GM13977 (cell line): ENCODE measurements around the gene NXNL1.
A peak's percentile ranks its signal among the peaks of the same experiment; 100 is the strongest.

Source experiments
- DNase-seq: peaks from one replicate; pipeline ENCODE4 v3.0.0; 2012; ENCODE audit warnings: low spot score
- CTCF ChIP-seq: IDR thresholded peaks from 2 replicates; pipeline ENCODE4 v1.5.1; 2012; ENCODE audit warnings: mild to moderate bottlenecking, control low read depth; ENCODE audit not compliant: insufficient read depth; ENCODE audit errors: extremely low read depth, missing control alignments
- in situ Hi-C: fragments of 300-500 bp; cut with MboI; formaldehyde crosslinking; loops from one replicate; pipeline ENCODE4 v1.12.0; 2022; ENCODE audit warnings: low sequenced_read_pairs, low pct_unique_long_range_greater_than_20kb, mixed read lengths, inconsistent platforms; ENCODE audit not compliant: unreplicated experiment

Gene NXNL1

GRCh38 chr19:17473041-17473440 lies 12.3 kb upstream of the NXNL1 start:
- no peak for TF ChIP-seq CTCF
- no peak for DNase-seq
- in situ Hi-C loops = no loop called here

- no peak for TF ChIP-seq CTCF
- in situ Hi-C loops = no loop called here
- DNase-seq = no peak
These were observed 10.8 kb upstream of the NXNL1 start for GRCh38 chr19:17471410-17472125.

GRCh38 chr19:17470068-17470841 lies 9.5 kb upstream of the NXNL1 start, which contains the start of gene SLC27A1:
SLC27A1 (plus strand) TSS chr19:17470524; CDS start chr19:17470541, 17 bp downstream.
- in situ Hi-C loops = no loop called here
- TF ChIP-seq CTCF = no peak
- DNase-seq = peak; percentile 93

- in situ Hi-C loops = no loop called here
- no peak for TF ChIP-seq CTCF
- DNase-seq = peak; percentile 88
These were observed 8.8 kb upstream of the NXNL1 start for GRCh38 chr19:17469481-17470067.

GRCh38 chr19:17469092-17469480 lies 8.4 kb upstream of the NXNL1 start:
- in situ Hi-C loops = no loop called here
- no peak for DNase-seq
- no peak for TF ChIP-seq CTCF

- DNase-seq = no peak
- TF ChIP-seq CTCF = no peak
- in situ Hi-C loops = no loop called here
These were observed 7.8 kb upstream of the NXNL1 start for GRCh38 chr19:17468302-17469091.
